H1 (cell line): ENCODE results near the gene TMA7B.

ENCODE experiments used
- CEBPB ChIP-seq: IDR thresholded peaks from 2 replicates; pipeline ENCODE4 v1.6.1; 2012; ENCODE audit warnings: low read depth, low read length
- CHD1 ChIP-seq: IDR thresholded peaks from 2 replicates; pipeline ENCODE4 v1.6.1; 2012; ENCODE audit warnings: low read depth, low read length, improper control_type of control experiment
- CTCF ChIP-seq, 3 experiments: IDR thresholded peaks; 1 replicate in 2 of 3; 2 replicates in 1 of 3; pipeline versions ENCODE4 v1.5.1 to v1.6.1; 2011; ENCODE audit warnings: low read length in 3 of 3, mild to moderate bottlenecking in 3 of 3, inconsistent platforms in 2 of 3, low read depth in 1 of 3, moderate library complexity in 1 of 3; ENCODE audit not compliant: insufficient read depth in 1 of 3; ENCODE audit errors: control extremely low read depth in 1 of 3
- EP300 ChIP-seq, 2 experiments: IDR thresholded peaks; 1 replicate in 1 of 2; 2 replicates in 1 of 2; pipeline ENCODE4 v1.6.1; 2011 to 2012; ENCODE audit warnings: low read depth in 2 of 2, low read length in 2 of 2, mild to moderate bottlenecking in 2 of 2, borderline replicate concordance in 1 of 2, inconsistent platforms in 1 of 2, moderate library complexity in 1 of 2
- EZH2 ChIP-seq: fragments of 200-600 bp; sonication (generic); IDR thresholded peaks from 2 replicates; pipeline ENCODE4 v1.7.1; 2012; ENCODE audit warnings: low read depth, mild to moderate bottlenecking, moderate library complexity, low read length, inconsistent platforms; ENCODE audit not compliant: severe bottlenecking
- FOSL1 ChIP-seq: IDR thresholded peaks from 2 replicates; pipeline ENCODE4 v1.6.1; 2011; ENCODE audit warnings: mild to moderate bottlenecking, low read depth, low read length, moderate library complexity; ENCODE audit not compliant: insufficient read depth
- JUN ChIP-seq: IDR thresholded peaks from 2 replicates; pipeline ENCODE4 v1.6.1; 2011; ENCODE audit warnings: low read depth, mild to moderate bottlenecking, improper control_type of control experiment, low read length
- RFX5 ChIP-seq: IDR thresholded peaks from 2 replicates; pipeline ENCODE4 v1.6.1; 2011; ENCODE audit warnings: low read depth, low read length, improper control_type of control experiment, borderline replicate concordance
- RNF2 ChIP-seq: fragments of 200-900, 300-1000 bp; sonication (generic); IDR thresholded peaks from 2 replicates; pipeline ENCODE4 v1.7.1; 2016; ENCODE audit warnings: borderline replicate concordance, low read depth, mild to moderate bottlenecking, antibody characterized with exemption, low read length; ENCODE audit not compliant: poor library complexity, severe bottlenecking; ENCODE audit errors: missing control alignments
- SP1 ChIP-seq: IDR thresholded peaks from 2 replicates; pipeline ENCODE4 v1.6.1; 2011; ENCODE audit warnings: low read depth, low read length
- TAF1 ChIP-seq: IDR thresholded peaks from 2 replicates; pipeline ENCODE4 v1.6.1; 2011; ENCODE audit warnings: mild to moderate bottlenecking, low read depth, low read length
- TAF7 ChIP-seq: optimal IDR thresholded peaks from 2 replicates; pipeline ENCODE3; 2011; ENCODE audit warnings: low read depth, mild to moderate bottlenecking, inconsistent platforms, low read length, moderate library complexity, borderline replicate concordance
- YY1 ChIP-seq: IDR thresholded peaks from 2 replicates; pipeline ENCODE4 v1.6.1; 2011; ENCODE audit warnings: low read depth, mild to moderate bottlenecking, low read length

- TF ChIP-seq EZH2 (no peak), CTCF (IDR thresholded peaks at IDR 0.05; ENCODE audit: control extremely low read depth in 1 of 3, insufficient read depth in 1 of 3, low read depth in 1 of 3, low read length in 3 of 3) (no peak), CEBPB (no peak), JUN (no peak), CHD1 (no peak), TAF1 (no peak), TAF7 (no peak), SP1 (no peak), EP300 (IDR thresholded peaks at IDR 0.05; ENCODE audit: borderline replicate concordance in 1 of 2, low read depth in 2 of 2, low read length in 2 of 2) (no peak), FOSL1 (no peak), RFX5 (no peak), RNF2 (no peak), YY1 (no peak)
Measured at GRCh38 chr22:39923696-39924095, 36.5 kb upstream of the TMA7B start.
